ENCODE results near the gene ARAP1.

DNA sequence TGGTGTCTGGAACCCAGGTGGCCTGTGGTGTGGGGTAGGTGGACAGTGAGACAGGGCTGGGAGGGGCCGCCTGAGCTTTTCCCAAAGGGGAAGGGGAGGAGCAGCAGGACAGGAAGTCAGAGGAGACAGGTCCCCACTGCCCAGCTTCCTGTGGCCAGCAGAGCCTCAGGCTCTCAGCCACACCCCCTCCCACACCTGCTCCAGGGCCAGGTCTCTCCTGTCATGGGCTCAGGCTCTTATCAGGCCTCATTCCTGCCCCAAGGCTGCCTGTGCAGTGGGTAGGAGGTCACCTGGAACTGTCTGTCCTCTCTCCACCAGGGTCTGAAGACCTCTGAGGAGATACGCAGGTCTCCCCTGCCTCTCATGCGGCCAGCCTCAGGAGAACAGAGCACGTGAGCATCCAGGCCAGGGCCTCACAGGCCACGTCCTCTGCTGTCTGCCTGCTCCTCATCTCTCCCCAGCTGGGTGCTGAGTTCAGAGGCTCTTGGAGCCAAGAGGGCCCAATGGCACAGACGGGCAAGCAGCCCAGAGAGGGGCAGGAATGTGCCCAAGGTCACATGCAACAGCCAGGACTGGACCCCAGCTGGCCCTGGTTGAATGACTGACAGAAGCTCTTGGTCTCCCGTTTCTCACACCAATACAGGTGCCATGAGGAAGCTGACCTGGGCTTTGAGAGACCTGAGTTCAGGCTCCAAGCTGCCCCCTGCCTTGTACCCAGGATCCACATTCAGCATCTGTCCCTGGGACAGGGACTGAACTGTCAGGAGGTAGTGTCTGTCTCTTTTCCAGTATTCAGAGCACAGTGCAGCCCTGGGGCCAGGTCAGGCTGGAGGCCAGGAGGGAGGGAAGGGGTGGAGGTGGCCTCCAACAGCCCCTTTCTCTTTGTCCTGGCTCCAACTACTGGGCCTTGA, 24.9 kb upstream of the ARAP1 start:
- TF ChIP-seq, protein P1, sequence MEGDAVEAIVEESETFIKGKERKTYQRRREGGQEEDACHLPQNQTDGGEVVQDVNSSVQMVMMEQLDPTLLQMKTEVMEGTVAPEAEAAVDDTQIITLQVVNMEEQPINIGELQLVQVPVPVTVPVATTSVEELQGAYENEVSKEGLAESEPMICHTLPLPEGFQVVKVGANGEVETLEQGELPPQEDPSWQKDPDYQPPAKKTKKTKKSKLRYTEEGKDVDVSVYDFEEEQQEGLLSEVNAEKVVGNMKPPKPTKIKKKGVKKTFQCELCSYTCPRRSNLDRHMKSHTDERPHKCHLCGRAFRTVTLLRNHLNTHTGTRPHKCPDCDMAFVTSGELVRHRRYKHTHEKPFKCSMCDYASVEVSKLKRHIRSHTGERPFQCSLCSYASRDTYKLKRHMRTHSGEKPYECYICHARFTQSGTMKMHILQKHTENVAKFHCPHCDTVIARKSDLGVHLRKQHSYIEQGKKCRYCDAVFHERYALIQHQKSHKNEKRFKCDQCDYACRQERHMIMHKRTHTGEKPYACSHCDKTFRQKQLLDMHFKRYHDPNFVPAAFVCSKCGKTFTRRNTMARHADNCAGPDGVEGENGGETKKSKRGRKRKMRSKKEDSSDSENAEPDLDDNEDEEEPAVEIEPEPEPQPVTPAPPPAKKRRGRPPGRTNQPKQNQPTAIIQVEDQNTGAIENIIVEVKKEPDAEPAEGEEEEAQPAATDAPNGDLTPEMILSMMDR (IDR thresholded peaks at IDR 0.05): no peak
- no peak for TF ChIP-seq POLR2A (IDR thresholded peaks at IDR 0.05)
- TF ChIP-seq POLR2AphosphoS5 (IDR thresholded peaks at IDR 0.05): no peak
